Measurements from ENCODE around the gene FOXN3. TPM values are rescaled to one million over a fixed set of nuclear protein-coding genes. Genes with fewer than 3 reads are reported as not detected.

FOXN3 gene
- total RNA-seq, 2 donors from 2014 or later, result 116 to 117 TPM

- ATAC-seq (no peak), DNase-seq (no peak)
- Mint-ChIP-seq H3K36me3 (ENCODE audit: low read depth) (no peaks in the 10 kb centered on the region), H3K4me1 (peaks cover 31% of the 10 kb centered on the region), H3K27me3 (no peaks in the 10 kb centered on the region), H3K27ac (no peak overlapping the region), H3K4me3 (no peak overlapping the region)
- H3K9me3 ChIP-seq (ENCODE audit: control insufficient read depth, low read length, poor library complexity, severe bottlenecking), result no peaks in the 10 kb centered on the region
Measured at GRCh38 chr14:89428173-89428523, 11.1 kb upstream of the FOXN3 start.

- Mint-ChIP-seq H3K4me3 (no peak overlapping the region), H3K27ac (no peak overlapping the region)
Measured at GRCh38 chr14:89427426-89428172, 10.6 kb upstream of the FOXN3 start.

GRCh38 chr14:89425931-89426330, 8.9 kb upstream of the FOXN3 start:
- no peaks in the 10 kb centered on the region for H3K36me3 Mint-ChIP-seq (ENCODE audit: low read depth)
- no peaks in the 10 kb centered on the region for H3K9me3 ChIP-seq (ENCODE audit: control insufficient read depth, low read length, poor library complexity, severe bottlenecking)
- H3K27ac Mint-ChIP-seq, result no peak overlapping the region
- no peaks in the 10 kb centered on the region for H3K27me3 Mint-ChIP-seq
- no peak overlapping the region for H3K4me3 Mint-ChIP-seq
- H3K4me1 Mint-ChIP-seq, result peaks cover 25% of the 10 kb centered on the region
- no peak for DNase-seq
- ATAC-seq, result no peak

More at GRCh38 chr14:89427426-89428172, 10.6 kb upstream of the FOXN3 start:
- Mint-ChIP-seq H3K36me3 (ENCODE audit: low read depth) (no peaks in the 10 kb centered on the region), H3K27me3 (no peaks in the 10 kb centered on the region), H3K4me1 (peaks cover 31% of the 10 kb centered on the region)
- no peaks in the 10 kb centered on the region for H3K9me3 ChIP-seq (ENCODE audit: control insufficient read depth, low read length, poor library complexity, severe bottlenecking)
- no peak for ATAC-seq
- no peak for DNase-seq

GRCh38 chr14:89424241-89424640, 7.2 kb upstream of the FOXN3 start:
- no peak overlapping the region for H3K4me3 Mint-ChIP-seq
- peaks cover 2% of the 10 kb centered on the region for H3K9me3 ChIP-seq (ENCODE audit: control insufficient read depth, low read length, poor library complexity, severe bottlenecking)
- DNase-seq (no peak), ATAC-seq (no peak)
- H3K27me3 Mint-ChIP-seq, result no peaks in the 10 kb centered on the region
- no peak overlapping the region for H3K27ac Mint-ChIP-seq
- H3K4me1 Mint-ChIP-seq, result peaks cover 21% of the 10 kb centered on the region
- H3K36me3 Mint-ChIP-seq (ENCODE audit: low read depth), result no peaks in the 10 kb centered on the region

- peak overlapping the region; percentile 34 for H3K27ac Mint-ChIP-seq
- no peaks in the 10 kb centered on the region for H3K27me3 Mint-ChIP-seq
- no peaks in the 10 kb centered on the region for H3K36me3 Mint-ChIP-seq (ENCODE audit: low read depth)
- peaks cover 20% of the 10 kb centered on the region for H3K4me1 Mint-ChIP-seq
- DNase-seq (no peak), ATAC-seq (no peak)
- H3K9me3 ChIP-seq (ENCODE audit: control insufficient read depth, low read length, poor library complexity, severe bottlenecking), result peaks cover 2% of the 10 kb centered on the region
- H3K4me3 Mint-ChIP-seq, result no peak overlapping the region
Measured at GRCh38 chr14:89422952-89423345, 5.9 kb upstream of the FOXN3 start.

GRCh38 chr14:89422181-89422951, 5.3 kb upstream of the FOXN3 start:
- ATAC-seq (no peak), DNase-seq (no peak)
- Mint-ChIP-seq H3K27ac (peak overlapping the region; percentile 34), H3K4me3 (no peak overlapping the region), H3K27me3 (no peaks in the 10 kb centered on the region), H3K36me3 (ENCODE audit: low read depth) (no peaks in the 10 kb centered on the region), H3K4me1 (peaks cover 23% of the 10 kb centered on the region)
- H3K9me3 ChIP-seq (ENCODE audit: control insufficient read depth, low read length, poor library complexity, severe bottlenecking), result peaks cover 2% of the 10 kb centered on the region

GRCh38 chr14:89420502-89420901, 3.5 kb upstream of the FOXN3 start:
- H3K27me3 Mint-ChIP-seq, result no peaks in the 10 kb centered on the region
- no peak for ATAC-seq
- peaks cover 25% of the 10 kb centered on the region for H3K4me1 Mint-ChIP-seq
- DNase-seq, result no peak
- peak overlapping the region; percentile 66 for H3K27ac Mint-ChIP-seq
- peaks cover 2% of the 10 kb centered on the region for H3K9me3 ChIP-seq (ENCODE audit: control insufficient read depth, low read length, poor library complexity, severe bottlenecking)
- no peak overlapping the region for H3K4me3 Mint-ChIP-seq
- H3K36me3 Mint-ChIP-seq (ENCODE audit: low read depth), result no peaks in the 10 kb centered on the region

- Mint-ChIP-seq H3K27ac (peak overlapping the region; percentile 66), H3K4me1 (peaks cover 29% of the 10 kb centered on the region), H3K36me3 (ENCODE audit: low read depth) (no peaks in the 10 kb centered on the region), H3K27me3 (no peaks in the 10 kb centered on the region), H3K4me3 (no peak overlapping the region)
- ATAC-seq (no peak), DNase-seq (no peak)
- peaks cover 2% of the 10 kb centered on the region for H3K9me3 ChIP-seq (ENCODE audit: control insufficient read depth, low read length, poor library complexity, severe bottlenecking)
Measured at GRCh38 chr14:89419973-89420482, 3.0 kb upstream of the FOXN3 start.

GRCh38 chr14:89418976-89419375, 1.9 kb upstream of the FOXN3 start:
- DNase-seq, result no peak
- Mint-ChIP-seq H3K27ac (no peak overlapping the region), H3K4me3 (no peak overlapping the region), H3K36me3 (ENCODE audit: low read depth) (no peaks in the 10 kb centered on the region), H3K4me1 (peaks cover 25% of the 10 kb centered on the region), H3K27me3 (no peaks in the 10 kb centered on the region)
- peaks cover 2% of the 10 kb centered on the region for H3K9me3 ChIP-seq (ENCODE audit: control insufficient read depth, low read length, poor library complexity, severe bottlenecking)
- ATAC-seq, result no peak

GRCh38 chr14:89418452-89418851, 1.4 kb upstream of the FOXN3 start:
- peaks cover 2% of the 10 kb centered on the region for H3K9me3 ChIP-seq (ENCODE audit: control insufficient read depth, low read length, poor library complexity, severe bottlenecking)
- Mint-ChIP-seq H3K4me1 (peaks cover 22% of the 10 kb centered on the region), H3K27ac (peak overlapping the region; percentile 90), H3K4me3 (no peak overlapping the region), H3K27me3 (no peaks in the 10 kb centered on the region), H3K36me3 (ENCODE audit: low read depth) (no peaks in the 10 kb centered on the region)
- no peak for DNase-seq
- ATAC-seq, result no peak

GRCh38 chr14:89417465-89418225, 612 bp upstream of the FOXN3 start:
- H3K4me1 Mint-ChIP-seq, result peaks cover 26% of the 10 kb centered on the region

GRCh38 chr14:89416002-89416995, 734 bp downstream of the FOXN3 start:
- ATAC-seq (peak; percentile 80), DNase-seq (peak; percentile 90 to 99 (median 96))
- peaks cover 26% of the 10 kb centered on the region for H3K4me1 Mint-ChIP-seq
- H3K9me3 ChIP-seq (ENCODE audit: control insufficient read depth, low read length, poor library complexity, severe bottlenecking), result peaks cover 2% of the 10 kb centered on the region
- H3K27ac Mint-ChIP-seq, result peak overlapping the region; percentile 97
- H3K4me3 Mint-ChIP-seq, result peak overlapping the region; percentile 94
- no peaks in the 10 kb centered on the region for H3K27me3 Mint-ChIP-seq
- H3K36me3 Mint-ChIP-seq (ENCODE audit: low read depth), result no peaks in the 10 kb centered on the region

More at GRCh38 chr14:89417465-89418225, 612 bp upstream of the FOXN3 start:
- Mint-ChIP-seq H3K27me3 (no peaks in the 10 kb centered on the region), H3K36me3 (ENCODE audit: low read depth) (no peaks in the 10 kb centered on the region), H3K4me3 (peak overlapping the region; percentile 90), H3K27ac (peak overlapping the region; percentile 90)
- peak; percentile 59 for ATAC-seq
- H3K9me3 ChIP-seq (ENCODE audit: control insufficient read depth, low read length, poor library complexity, severe bottlenecking), result peaks cover 2% of the 10 kb centered on the region
- peak; percentile 17 to 32 (median 29) for DNase-seq
